GM21825 (cell line): Measurements from ENCODE around the gene SMURF1.

Source experiments
- ATAC-seq: cut with Tn5 transposase; IDR thresholded peaks from one replicate; pipeline ENCODE4 v1.9.1; 2021; ENCODE audit warnings: mild to moderate bottlenecking, moderate library complexity; ENCODE audit not compliant: unreplicated experiment

SMURF1 gene

DNA sequence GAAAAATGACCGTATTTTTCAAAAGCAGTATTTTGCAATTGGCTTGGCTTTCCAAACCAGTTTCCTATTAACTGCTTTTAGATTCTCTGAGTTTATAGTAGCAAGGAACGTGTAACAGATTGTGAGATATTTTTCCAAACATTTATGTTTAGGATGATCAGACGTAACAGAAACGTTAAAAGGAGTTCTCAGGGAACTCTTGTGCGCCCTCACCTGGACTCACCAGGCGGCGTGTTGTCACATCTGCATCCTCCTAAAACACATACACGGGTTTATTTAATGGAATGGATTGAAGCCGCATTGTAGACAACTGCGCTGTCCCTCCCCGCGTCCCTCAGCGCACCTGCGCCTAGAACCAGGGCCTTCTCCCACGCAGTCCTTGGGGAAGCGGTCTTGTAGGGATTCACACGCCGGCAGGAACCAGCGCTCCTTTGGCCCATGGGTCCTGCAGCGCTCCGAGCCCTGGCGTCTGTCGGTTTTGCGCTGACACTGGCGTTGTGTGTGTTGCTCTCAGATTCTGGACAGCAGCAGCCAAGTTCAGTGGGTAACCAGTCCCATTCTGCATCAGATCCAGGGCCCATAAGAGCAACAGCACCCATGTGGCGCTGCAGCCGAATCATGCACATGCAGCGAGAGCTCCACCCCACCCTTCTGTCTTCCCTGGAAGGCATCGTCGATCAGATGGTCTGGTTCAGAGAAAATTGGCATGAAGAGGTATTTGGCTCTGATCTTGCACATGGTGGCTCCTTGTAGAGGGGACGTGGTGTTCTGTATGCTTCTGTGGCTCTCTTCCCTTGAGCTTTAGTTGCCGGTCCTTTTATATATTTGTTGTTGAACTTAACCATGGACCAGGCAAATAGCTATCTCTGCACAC lies 150.6 kb downstream of the SMURF1 start:
- no peak for ATAC-seq

DNA sequence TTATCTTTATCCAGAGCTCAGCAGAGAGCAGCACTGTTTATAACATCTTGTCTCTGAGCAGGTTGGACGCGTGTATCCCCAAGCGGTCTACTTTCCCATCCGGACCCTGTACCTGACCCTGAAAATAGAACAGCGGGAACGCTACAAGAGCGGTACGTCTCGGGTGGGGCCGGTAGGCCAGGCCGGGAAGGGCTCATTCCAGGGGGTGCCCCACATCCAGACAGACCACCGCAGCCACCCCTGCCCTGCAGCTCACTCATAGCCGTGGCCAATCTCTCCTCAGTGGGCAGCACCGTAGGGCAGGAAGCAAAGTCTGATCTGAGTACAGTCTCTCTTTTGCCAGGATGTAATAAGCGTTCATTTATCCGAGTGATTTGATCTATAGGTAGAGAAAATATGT lies 151.8 kb downstream of the SMURF1 start:
- ATAC-seq: no peak

DNA sequence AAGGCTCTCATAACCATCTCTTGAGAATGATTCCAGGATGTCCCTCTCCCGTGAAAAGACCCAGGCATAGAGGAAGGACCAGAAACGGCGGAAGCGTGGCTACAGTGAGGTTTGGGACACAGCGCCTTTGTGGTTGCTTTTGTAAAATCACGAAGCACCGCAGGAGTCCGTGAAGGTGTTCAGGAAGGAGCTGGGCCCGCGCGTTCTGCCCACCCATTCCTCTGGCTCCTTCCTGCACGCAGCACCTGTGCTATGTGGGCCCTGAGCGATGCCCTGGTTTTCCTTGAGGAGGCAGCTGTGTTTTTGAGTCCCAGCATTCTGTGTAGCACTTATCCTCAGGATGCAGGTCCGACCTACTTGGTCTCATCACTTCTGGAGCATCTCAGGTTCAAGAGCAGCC lies 152.8 kb downstream of the SMURF1 start:
- no peak for ATAC-seq

DNA sequence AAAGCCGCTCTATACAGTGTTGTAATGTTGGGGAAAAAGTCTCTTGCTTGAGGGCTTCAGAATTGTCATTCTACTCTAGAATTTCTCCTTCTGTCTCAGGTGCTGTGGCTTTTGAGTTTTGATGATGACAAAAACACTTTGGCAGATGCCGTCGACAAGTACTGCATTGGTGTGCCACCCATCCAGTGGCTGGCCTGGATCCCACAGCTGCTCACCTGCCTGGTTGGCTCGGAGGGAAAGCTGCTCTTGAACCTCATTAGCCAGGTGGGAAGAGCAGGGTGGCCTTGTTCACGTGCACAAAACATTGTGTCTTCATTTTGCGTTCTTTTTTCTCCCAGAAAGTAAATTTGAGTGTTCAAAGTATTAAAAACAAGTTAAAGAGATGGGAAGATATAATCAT lies 153.6 kb downstream of the SMURF1 start:
- ATAC-seq: no peak

DNA sequence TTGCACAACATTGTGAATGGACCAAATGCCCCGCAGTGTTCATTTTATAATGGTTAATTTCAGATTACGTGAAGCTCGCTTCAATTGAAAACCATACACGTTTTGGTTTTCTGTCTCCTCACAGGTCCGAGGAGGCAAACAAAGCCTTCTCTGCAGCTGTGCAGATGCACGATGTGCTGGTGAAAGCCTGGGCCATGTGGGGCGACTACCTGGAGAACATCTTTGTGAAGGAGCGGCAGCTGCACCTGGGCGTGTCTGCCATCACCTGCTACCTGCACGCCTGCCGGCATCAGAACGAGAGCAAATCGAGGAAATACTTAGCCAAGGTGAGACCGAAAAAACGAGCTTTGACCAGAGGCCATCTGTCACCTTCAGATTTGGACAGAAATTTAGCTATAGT lies 155.3 kb downstream of the SMURF1 start:
- ATAC-seq: no peak

DNA sequence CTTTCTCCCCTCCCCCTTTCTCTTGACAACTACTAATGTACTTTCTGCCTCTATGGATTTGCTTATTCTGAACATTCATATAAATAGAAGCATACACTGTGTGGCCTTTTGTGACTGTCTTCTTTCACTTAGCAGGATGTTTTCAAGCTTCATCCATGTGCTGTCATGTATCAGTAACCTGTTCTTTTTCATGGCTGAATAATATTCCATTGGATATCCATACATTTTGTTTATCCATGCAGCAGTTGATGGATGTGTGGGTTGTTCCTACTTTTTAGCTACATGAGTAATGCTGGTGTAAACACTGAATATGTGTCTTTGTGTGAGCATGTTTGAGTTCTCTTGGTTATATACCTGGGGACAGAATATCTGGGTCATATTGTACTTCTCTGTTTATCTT lies 158.0 kb downstream of the SMURF1 start:
- no peak for ATAC-seq

DNA sequence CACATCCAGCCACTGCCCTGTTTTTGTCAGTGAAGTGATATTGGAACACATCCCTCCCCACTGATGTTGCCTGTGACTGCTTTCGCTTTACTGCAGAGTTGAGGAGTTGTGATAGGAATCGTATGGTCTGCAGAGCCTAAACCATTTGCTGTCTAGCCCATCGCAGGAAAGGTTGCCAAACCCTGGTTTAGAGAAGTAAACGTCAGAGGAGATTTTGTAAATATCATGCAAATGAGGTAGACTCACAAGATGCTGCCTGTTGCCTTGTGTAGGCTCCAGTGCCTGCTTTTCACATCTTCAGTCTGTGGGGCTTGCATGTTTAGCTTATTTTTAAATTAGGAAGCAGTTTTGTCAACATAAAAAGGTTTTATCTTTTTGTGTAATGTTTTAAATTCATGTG lies 158.5 kb downstream of the SMURF1 start:
- no peak for ATAC-seq

DNA sequence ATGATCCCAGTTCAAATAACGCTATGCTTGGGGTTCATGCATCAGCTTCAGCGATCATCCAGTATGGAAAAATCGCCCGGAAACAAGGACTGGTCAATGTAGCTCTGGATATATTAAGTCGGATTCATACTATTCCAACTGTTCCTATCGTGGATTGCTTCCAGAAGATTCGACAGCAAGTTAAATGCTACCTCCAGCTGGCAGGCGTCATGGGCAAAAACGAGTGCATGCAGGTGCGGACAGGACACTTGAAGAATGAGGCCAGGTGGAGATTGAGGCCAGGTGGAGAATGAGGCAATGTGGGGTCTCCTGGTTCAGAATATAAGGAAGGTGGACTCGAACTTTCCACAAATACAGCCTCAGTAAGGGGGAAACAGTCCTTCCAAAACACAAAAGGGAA lies 159.8 kb downstream of the SMURF1 start:
- no peak for ATAC-seq

DNA sequence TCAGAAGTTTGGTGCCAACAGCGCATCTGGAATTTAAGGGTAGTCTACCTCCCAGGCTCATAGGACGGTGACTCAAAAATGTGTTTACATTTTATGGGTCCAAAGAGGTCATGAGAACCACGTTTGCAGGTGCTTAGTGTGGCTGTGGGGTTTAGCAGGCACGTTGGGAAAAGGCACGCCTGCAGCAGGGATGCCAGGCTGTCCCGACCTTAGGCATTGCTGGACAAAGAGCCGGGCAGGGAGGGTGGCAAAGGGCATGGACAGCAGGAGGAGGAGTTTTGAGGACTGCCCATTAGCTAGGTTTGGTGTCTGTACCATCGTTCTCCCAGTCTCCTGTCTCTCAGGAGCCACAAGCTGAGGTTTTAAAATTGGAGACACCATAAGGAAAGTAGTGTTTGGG lies 161.2 kb downstream of the SMURF1 start:
- ATAC-seq: no peak

DNA sequence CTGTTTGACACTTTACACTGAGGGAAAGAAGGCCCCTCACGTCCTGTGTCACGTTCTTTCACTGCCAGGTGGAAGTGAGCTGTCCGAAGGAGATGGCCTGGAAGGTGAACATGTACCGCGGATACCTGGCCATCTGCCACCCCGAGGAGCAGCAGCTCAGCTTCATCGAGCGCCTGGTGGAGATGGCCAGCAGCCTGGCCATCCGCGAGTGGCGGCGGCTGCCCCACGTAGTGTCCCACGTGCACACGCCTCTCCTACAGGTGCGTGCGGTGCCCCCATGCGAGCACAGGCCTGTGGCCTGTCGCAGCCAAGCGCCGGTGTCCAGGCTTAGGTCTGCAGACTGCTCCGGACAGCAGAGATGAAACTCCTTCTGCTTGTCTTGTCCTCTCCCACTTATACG lies 162.2 kb downstream of the SMURF1 start:
- no peak for ATAC-seq

DNA sequence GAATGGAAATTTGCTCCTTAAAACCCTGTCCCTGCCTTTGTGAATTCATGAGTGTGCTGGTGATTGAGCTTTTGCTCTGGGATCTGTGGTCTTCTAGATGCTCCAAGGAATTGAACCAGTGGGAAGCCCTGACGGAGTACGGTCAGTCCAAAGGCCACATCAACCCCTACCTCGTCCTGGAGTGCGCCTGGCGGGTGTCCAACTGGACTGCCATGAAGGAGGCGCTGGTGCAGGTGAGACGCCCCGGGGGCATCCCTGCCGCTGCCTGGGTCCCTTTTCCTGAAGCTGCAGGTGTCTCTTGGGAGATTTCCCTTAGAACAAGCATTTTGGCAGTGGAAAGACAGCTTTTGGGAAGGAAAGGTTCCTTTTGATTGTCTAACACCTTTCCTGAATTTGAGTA lies 165.2 kb downstream of the SMURF1 start:
- no peak for ATAC-seq
